ENCODE measurements around the gene CR2. TPM values are rescaled to one million over a fixed set of nuclear protein-coding genes. Genes with fewer than 3 reads are reported as not detected.
"Not testable (repeated sequence)": the region's sequence is repeated elsewhere in the genome, so short reads cannot be mapped to it uniquely, and the experiment has no call there.

Gene CR2
- total RNA-seq, result not detected in 2 replicates

GRCh38 chr1:207454046-207454964 is at the start of gene CR2:
Gene CR2 (plus strand): TSS chr1:207454328. CDS start chr1:207454419, 91 bp downstream.
- intact Hi-C loops (cut with micrococcal nuclease), result loop anchor here (5.0 kb wide), 1 partner anchor 43 kb away; the partner anchor contains the start of gene CR1

- intact Hi-C loops (cut with micrococcal nuclease), result loop anchor here (1.0 kb wide), 6 partner anchors 69 to 355 kb away; partner anchors contain the start of gene CD55
Observed at GRCh38 chr1:207404849-207405525, 49.1 kb upstream of the CR2 start.

- intact Hi-C loops (cut with micrococcal nuclease), result loop anchor here (1.0 kb wide), 6 partner anchors 70 to 356 kb away; partner anchors contain the start of gene CD55
Observed at GRCh38 chr1:207405814-207406213, 48.3 kb upstream of the CR2 start.

GRCh38 chr1:207407655-207408260 is 46.4 kb upstream of the CR2 start:
- intact Hi-C loops (cut with micrococcal nuclease), result no loop called here

GRCh38 chr1:207412845-207413244 is 41.3 kb upstream of the CR2 start:
- intact Hi-C loops (cut with micrococcal nuclease), result loop anchor here (2.0 kb wide), 1 partner anchor 86 kb away; no protein-coding TSS in a partner anchor

- intact Hi-C loops (cut with micrococcal nuclease), result no loop called here
Observed at GRCh38 chr1:207414606-207415108, 39.5 kb upstream of the CR2 start.

- intact Hi-C loops (cut with micrococcal nuclease), result no loop called here
Observed at GRCh38 chr1:207417076-207417475, 37.1 kb upstream of the CR2 start.

GRCh38 chr1:207418351-207418750 is 35.8 kb upstream of the CR2 start:
- intact Hi-C loops (cut with micrococcal nuclease), result no loop called here

- intact Hi-C loops (cut with micrococcal nuclease), result no loop called here
Observed at GRCh38 chr1:207420109-207420508, 34.0 kb upstream of the CR2 start.

GRCh38 chr1:207421078-207421477 is 33.0 kb upstream of the CR2 start:
- intact Hi-C loops (cut with micrococcal nuclease), result no loop called here

GRCh38 chr1:207423560-207424292 is 30.4 kb upstream of the CR2 start:
- intact Hi-C loops (cut with micrococcal nuclease), result no loop called here

GRCh38 chr1:207424570-207425131 is 29.5 kb upstream of the CR2 start:
- intact Hi-C loops (cut with micrococcal nuclease), result no loop called here

- intact Hi-C loops (cut with micrococcal nuclease), result no loop called here
Observed at GRCh38 chr1:207427832-207428585, 26.1 kb upstream of the CR2 start.

- intact Hi-C loops (cut with micrococcal nuclease), result no loop called here
Observed at GRCh38 chr1:207428783-207429182, 25.3 kb upstream of the CR2 start.

- intact Hi-C loops (cut with micrococcal nuclease), result no loop called here
Observed at GRCh38 chr1:207429963-207430362, 24.2 kb upstream of the CR2 start.

GRCh38 chr1:207430602-207431001 is 23.5 kb upstream of the CR2 start:
- intact Hi-C loops (cut with micrococcal nuclease), result no loop called here

- intact Hi-C loops (cut with micrococcal nuclease), result no loop called here
Observed at GRCh38 chr1:207431508-207431907, 22.6 kb upstream of the CR2 start.

GRCh38 chr1:207433435-207433834 is 20.7 kb upstream of the CR2 start:
- intact Hi-C loops (cut with micrococcal nuclease), result no loop called here

- intact Hi-C loops (cut with micrococcal nuclease), result not testable (repeated sequence)
Observed at GRCh38 chr1:207436746-207437145, 17.4 kb upstream of the CR2 start.

- intact Hi-C loops (cut with micrococcal nuclease), result no loop called here
Observed at GRCh38 chr1:207440626-207441025, 13.5 kb upstream of the CR2 start.

Measured in T-helper 1 cell treated with Interleukin-12 subunit alpha and Interleukin-12 subunit beta and Interleukin-4 antibody, amounts not matched to agents 30 ng/mL and 1 ng/mL, for 36 hours (primary cell).